SU-DHL-6 (cell line): ENCODE results near the gene PCAT7.

Experiments
- H2AFZ ChIP-seq: fragments of 200-600 bp; sonication (generic); 2 replicates; pipeline ENCODE4 v1.6.1; 2014; ENCODE audit warnings: low read depth, mild to moderate bottlenecking, moderate library complexity, mixed read lengths, antibody characterized with exemption, low read length; ENCODE audit not compliant: severe bottlenecking
- H3F3A ChIP-seq: fragments of 200-600 bp; shearing (Covaris generic); 2 replicates; pipeline ENCODE4 v1.6.0; 2016; ENCODE audit warnings: antibody characterized with exemption, mild to moderate bottlenecking; ENCODE audit not compliant: insufficient read depth
- H3K27ac ChIP-seq: fragments of 200-600 bp; sonication (generic); 2 replicates; pipeline ENCODE4 v1.5.1; 2016; ENCODE audit warnings: low read depth, mild to moderate bottlenecking, low read length, moderate library complexity, mixed read lengths
- H3K27me3 ChIP-seq: fragments of 200-600 bp; sonication (generic), shearing (Covaris generic); 2 replicates; pipeline ENCODE4 v1.6.0; 2014; ENCODE audit warnings: mild to moderate bottlenecking, low read length
- H3K36me3 ChIP-seq: fragments of 200-600 bp; sonication (generic); 2 replicates; pipeline ENCODE4 v1.6.1; 2014; ENCODE audit warnings: mild to moderate bottlenecking, low read length, mixed read lengths
- H3K4me2 ChIP-seq: fragments of 300-600, 200-600 bp; shearing (Covaris generic), sonication (generic); 2 replicates; pipeline ENCODE4 v1.6.0; 2014; ENCODE audit warnings: low read length, low read depth, mild to moderate bottlenecking; ENCODE audit not compliant: poor library complexity, severe bottlenecking
- H3K4me3 ChIP-seq: fragments of 200-600 bp; sonication (generic); 2 replicates; pipeline ENCODE4 v1.5.1; 2014; ENCODE audit warnings: antibody characterized with exemption, low read length, mild to moderate bottlenecking, mixed read lengths; ENCODE audit not compliant: insufficient read depth, poor library complexity, severe bottlenecking
- H3K79me2 ChIP-seq: fragments of 200-600 bp; sonication (generic); 2 replicates; pipeline ENCODE4 v1.6.1; 2014; ENCODE audit warnings: mild to moderate bottlenecking, low read length, moderate library complexity; ENCODE audit not compliant: insufficient read depth
- H3K9ac ChIP-seq: fragments of 200-600 bp; sonication (generic); 2 replicates; pipeline ENCODE4 v1.7.0; 2014; ENCODE audit warnings: mild to moderate bottlenecking, low read length
- H3K9me2 ChIP-seq: fragments of 200-600 bp; sonication (generic); replicated peaks from 2 replicates; pipeline ENCODE4 v1.6.1; 2014; ENCODE audit warnings: low read length; ENCODE audit not compliant: insufficient read depth
- H3K9me3 ChIP-seq: fragments of 200-600 bp; sonication (generic); 2 replicates; pipeline ENCODE4 v1.6.1; 2014; ENCODE audit warnings: low read length, mixed read lengths; ENCODE audit not compliant: insufficient read depth
- H4K20me1 ChIP-seq: fragments of 200-600 bp; sonication (generic); 2 replicates; pipeline ENCODE4 v1.6.1; 2014; ENCODE audit warnings: low read depth, mild to moderate bottlenecking, antibody characterized with exemption, low read length, moderate library complexity, mixed read lengths
- CTCF ChIP-seq: fragments of 200-600 bp; sonication (generic); IDR thresholded peaks from one replicate; pipeline ENCODE4 v1.5.1; 2017; ENCODE audit warnings: antibody characterized with exemption, mild to moderate bottlenecking, low read length, moderate library complexity; ENCODE audit not compliant: insufficient read depth, poor library complexity, severe bottlenecking
- EZH2phosphoT487 ChIP-seq: fragments of 200-600 bp; sonication (generic), shearing (Covaris generic); conservative IDR thresholded peaks from 2 replicates; pipeline ENCODE4 v1.6.1; 2018; ENCODE audit warnings: mild to moderate bottlenecking, antibody characterized with exemption, low read length, moderate library complexity, mixed read lengths

PCAT7 gene

GRCh38 chr9:94593459-94594345 is 38.8 kb downstream of the PCAT7 start, which contains the start of gene FBP2:
Gene FBP2, minus strand, starts transcription at chr9:94593824. Its CDS starts 98 bp downstream, at chr9:94593726.
- H3K79me2 ChIP-seq = no peaks in the 10 kb centered on the region
- H3K4me2 ChIP-seq = no peak within 1 kb of the TSS
- no peak within 1 kb of the TSS for H2AFZ ChIP-seq
- no peaks in the 10 kb centered on the region for H3F3A ChIP-seq
- no peak within 1 kb of the TSS for H3K4me3 ChIP-seq
- TF ChIP-seq CTCF (no peak), EZH2phosphoT487 (no peak)
- no peaks in the 10 kb centered on the region for H4K20me1 ChIP-seq
- no peaks in the 10 kb centered on the region for H3K9me3 ChIP-seq
- no peaks in the 10 kb centered on the region for H3K9me2 ChIP-seq
- no peak within 1 kb of the TSS for H3K27ac ChIP-seq
- no peaks in the 10 kb centered on the region for H3K36me3 ChIP-seq
- no peaks in the 10 kb centered on the region for H3K27me3 ChIP-seq
- H3K9ac ChIP-seq = no peak within 1 kb of the TSS

- Histone ChIP-seq H3K9ac (no peak overlapping the region), H3K9me2 (no peaks in the 10 kb centered on the region), H3K27ac (no peak overlapping the region), H3K4me3 (no peak overlapping the region), H3K27me3 (no peaks in the 10 kb centered on the region), H3F3A (no peaks in the 10 kb centered on the region), H3K4me2 (no peak overlapping the region), H3K36me3 (no peaks in the 10 kb centered on the region), H3K9me3 (no peaks in the 10 kb centered on the region), H2AFZ (no peak overlapping the region), H3K79me2 (no peaks in the 10 kb centered on the region), H4K20me1 (no peaks in the 10 kb centered on the region)
- TF ChIP-seq CTCF = no peak
- TF ChIP-seq EZH2phosphoT487 = no peak
These were observed 44.2 kb downstream of the PCAT7 start for GRCh38 chr9:94599102-94599501.

GRCh38 chr9:94600258-94600657 is 45.4 kb downstream of the PCAT7 start:
- no peaks in the 10 kb centered on the region for H3K36me3 ChIP-seq
- H3K27ac ChIP-seq = no peak overlapping the region
- H4K20me1 ChIP-seq = no peaks in the 10 kb centered on the region
- no peaks in the 10 kb centered on the region for H3K9me2 ChIP-seq
- H3K9ac ChIP-seq = no peak overlapping the region
- no peaks in the 10 kb centered on the region for H3F3A ChIP-seq
- TF ChIP-seq CTCF = no peak
- no peak for TF ChIP-seq EZH2phosphoT487
- no peaks in the 10 kb centered on the region for H3K9me3 ChIP-seq
- H2AFZ ChIP-seq = no peak overlapping the region
- H3K4me2 ChIP-seq = no peak overlapping the region
- H3K79me2 ChIP-seq = no peaks in the 10 kb centered on the region
- H3K4me3 ChIP-seq = no peak overlapping the region
- no peaks in the 10 kb centered on the region for H3K27me3 ChIP-seq
